Keratinocyte (primary cell): ENCODE results near the gene GPR21. TPM values are rescaled to one million over a fixed set of nuclear protein-coding genes. Genes with fewer than 3 reads are reported as not detected.

ENCODE experiments used
- DNase-seq: peaks from one replicate; pipeline ENCODE4 v3.0.0-alpha.2; 2011; ENCODE audit warnings: low read depth, missing footprints, low spot score
- FAIRE-seq: peaks from 2 replicates; lab custom pipeline; 2011; peaks lifted over from hg19 to GRCh38; lab: Jason Lieb, UNC
- H2AFZ ChIP-seq: 2 replicates; pipeline ENCODE4 v1.6.0; 2012; ENCODE audit warnings: low read length, control low read depth, inconsistent platforms; ENCODE audit not compliant: control insufficient read depth
- H3K27ac ChIP-seq: 2 replicates; pipeline ENCODE4 v1.5.1; 2011; ENCODE audit warnings: low read length; ENCODE audit not compliant: control insufficient read depth, insufficient read depth
- H3K27me3 ChIP-seq: 3 replicates; pipeline ENCODE4 v1.6.0; 2011; ENCODE audit warnings: low read length; ENCODE audit not compliant: control insufficient read depth, insufficient read depth; ENCODE audit errors: extremely low read depth
- H3K36me3 ChIP-seq, 2 experiments: 2 replicates in 1 of 2; 3 replicates in 1 of 2; pipeline ENCODE4 v1.5.1; 2011; ENCODE audit warnings: low read length in 2 of 2, mild to moderate bottlenecking in 1 of 2; ENCODE audit not compliant: control insufficient read depth in 2 of 2, insufficient read depth in 2 of 2; ENCODE audit errors: extremely low read depth in 1 of 2
- H3K4me1 ChIP-seq: 3 replicates; pipeline ENCODE4 v1.5.1; 2011; ENCODE audit warnings: low read length; ENCODE audit not compliant: control insufficient read depth, insufficient read depth; ENCODE audit errors: extremely low read depth
- H3K4me2 ChIP-seq: 3 replicates; pipeline ENCODE4 v1.6.0; 2011; ENCODE audit warnings: low read depth, low read length; ENCODE audit not compliant: control insufficient read depth, insufficient read depth; ENCODE audit errors: extremely low read depth
- H3K4me3 ChIP-seq, 3 experiments: fragments of 200-600 bp in 1 of 3; sonication (generic) in 1 of 3; 2 replicates in 2 of 3; 3 replicates in 1 of 3; pipeline ENCODE4 v1.5.1; 2011 to 2016; ENCODE audit warnings: low read length in 3 of 3, mild to moderate bottlenecking in 3 of 3, control low read depth in 2 of 3, inconsistent platforms in 1 of 3, low read depth in 1 of 3, mixed read lengths in 1 of 3, mixed run types in 1 of 3, moderate library complexity in 1 of 3; ENCODE audit not compliant: control insufficient read depth in 2 of 3, insufficient read depth in 2 of 3; ENCODE audit errors: extremely low read depth in 1 of 3
- H3K79me2 ChIP-seq: 2 replicates; pipeline ENCODE4 v1.6.0; 2012; ENCODE audit warnings: low read length; ENCODE audit not compliant: control insufficient read depth, insufficient read depth
- H3K9ac ChIP-seq: 3 replicates; pipeline ENCODE4 v1.6.0; 2011; ENCODE audit warnings: low read length; ENCODE audit not compliant: control insufficient read depth, insufficient read depth; ENCODE audit errors: extremely low read depth
- H3K9me1 ChIP-seq: 3 replicates; pipeline ENCODE4 v1.6.0; 2011; ENCODE audit warnings: low read length; ENCODE audit not compliant: control insufficient read depth, insufficient read depth; ENCODE audit errors: extremely low read depth
- H3K9me3 ChIP-seq: 2 replicates; pipeline ENCODE4 v1.5.1; 2012; ENCODE audit warnings: low read depth, low read length; ENCODE audit not compliant: control insufficient read depth
- H4K20me1 ChIP-seq: 3 replicates; pipeline ENCODE4 v1.6.0; 2011; ENCODE audit warnings: low read length; ENCODE audit not compliant: control insufficient read depth, insufficient read depth; ENCODE audit errors: extremely low read depth
- CTCF ChIP-seq, 3 experiments: IDR thresholded peaks in 1 of 3; conservative IDR thresholded peaks in 1 of 3; optimal IDR thresholded peaks in 1 of 3; 2 replicates in 2 of 3; 3 replicates in 1 of 3; pipeline versions ENCODE3 to v1.5.1; 2011; ENCODE audit warnings: low read length in 3 of 3, mild to moderate bottlenecking in 3 of 3, moderate library complexity in 2 of 3, control low read depth in 1 of 3, inconsistent platforms in 1 of 3; ENCODE audit not compliant: insufficient read depth in 2 of 3; ENCODE audit errors: extremely low read depth in 1 of 3
- EZH2 ChIP-seq: IDR thresholded peaks from one replicate; pipeline ENCODE4 v1.6.1; 2012; ENCODE audit warnings: inconsistent platforms, mild to moderate bottlenecking, low read length, moderate library complexity
- dilution Hi-C: fragments of 300-500 bp; cut with MboI; formaldehyde crosslinking; loops from one replicate; pipeline ENCODE4 v1.7.0; 2020; ENCODE audit warnings: low sequenced_read_pairs; ENCODE audit not compliant: extremely low pct_ligation_motif_present
- polyA plus RNA-seq, 5 experiments: library from polyadenylated mRNA; depleted of rRNA in 3 of 5; stranded (reverse) in 3 of 5; stranded (forward) in 1 of 5; unstranded in 1 of 5; fragments of >200 nt; gene quantifications; 1 replicate in 1 of 5; 2 replicates in 3 of 5; 3 replicates in 1 of 5; pipeline versions ENCODE4 v1.2.1 to v1.2.3, GENCODE V29; 2011 to 2012; ENCODE audit warnings: missing spikeins in 2 of 5, low read depth in 1 of 5, low replicate concordance in 1 of 5

GPR21 gene
- polyA plus RNA-seq, 1 donor (not counting 4 experiments of a cell fraction or from before 2014, with no cell fraction given), result 0.25 TPM

GRCh38 chr9:123035791-123036190, 2.3 kb downstream of the GPR21 start:
- Histone ChIP-seq H3K27ac (no peak overlapping the region), H3K9me3 (no peaks in the 10 kb centered on the region), H3K36me3 (peaks cover 4 to 14% of the 10 kb centered on the region in 2 experiments), H3K4me1 (no peaks in the 10 kb centered on the region), H3K4me3 (no peak overlapping the region), H3K27me3 (no peaks in the 10 kb centered on the region), H3K79me2 (no peaks in the 10 kb centered on the region), H3K4me2 (no peak overlapping the region), H2AFZ (no peak overlapping the region), H3K9ac (no peak overlapping the region), H3K9me1 (no peaks in the 10 kb centered on the region), H4K20me1 (no peaks in the 10 kb centered on the region)
- dilution Hi-C loops, result no loop called here
- TF ChIP-seq CTCF (optimal IDR thresholded peaks at IDR 0.05 in 1 of 3, IDR thresholded peaks at IDR 0.05 in 1 of 3, conservative IDR thresholded peaks at IDR 0.05 in 1 of 3; ENCODE audit: extremely low read depth in 1 of 3, insufficient read depth in 2 of 3, low read length in 3 of 3), result no peak
- no peak for TF ChIP-seq EZH2
- FAIRE-seq (no peak), DNase-seq (no peak)

GRCh38 chr9:123036893-123037545, 3.6 kb downstream of the GPR21 start:
- H2AFZ ChIP-seq, result no peak overlapping the region
- no peaks in the 10 kb centered on the region for H3K27me3 ChIP-seq
- FAIRE-seq (no peak), DNase-seq (no peak)
- dilution Hi-C loops, result no loop called here
- no peaks in the 10 kb centered on the region for H3K4me1 ChIP-seq
- no peaks in the 10 kb centered on the region for H3K9me1 ChIP-seq
- H3K36me3 ChIP-seq, result peaks cover 6 to 14% of the 10 kb centered on the region in 2 experiments
- no peak overlapping the region for H3K27ac ChIP-seq
- no peaks in the 10 kb centered on the region for H3K9me3 ChIP-seq
- H3K4me2 ChIP-seq, result no peak overlapping the region
- no peaks in the 10 kb centered on the region for H4K20me1 ChIP-seq
- no peak overlapping the region for H3K9ac ChIP-seq
- TF ChIP-seq EZH2 (no peak), CTCF (optimal IDR thresholded peaks at IDR 0.05 in 1 of 3, IDR thresholded peaks at IDR 0.05 in 1 of 3, conservative IDR thresholded peaks at IDR 0.05 in 1 of 3; ENCODE audit: extremely low read depth in 1 of 3, insufficient read depth in 2 of 3, low read length in 3 of 3) (no peak)
- no peak overlapping the region for H3K4me3 ChIP-seq
- no peaks in the 10 kb centered on the region for H3K79me2 ChIP-seq
